Activated gamma-delta T cell treated with anti-CD3 and anti-CD28 coated beads, Interleukin-2, amount 50 U/mL, for 16 hours (primary cell): ENCODE data around the gene SDF4.

ENCODE experiments used
- DNase-seq: peaks from one replicate; pipeline ENCODE4 v3.0.0-alpha.2; 2020; ENCODE audit warnings: low read depth

Gene SDF4

GRCh38 chr1:1242461-1243265, 10.9 kb upstream of the SDF4 start:
- DNase-seq = no peak

- no peak for DNase-seq
These were observed 9.9 kb upstream of the SDF4 start for GRCh38 chr1:1241588-1242219.

DNA sequence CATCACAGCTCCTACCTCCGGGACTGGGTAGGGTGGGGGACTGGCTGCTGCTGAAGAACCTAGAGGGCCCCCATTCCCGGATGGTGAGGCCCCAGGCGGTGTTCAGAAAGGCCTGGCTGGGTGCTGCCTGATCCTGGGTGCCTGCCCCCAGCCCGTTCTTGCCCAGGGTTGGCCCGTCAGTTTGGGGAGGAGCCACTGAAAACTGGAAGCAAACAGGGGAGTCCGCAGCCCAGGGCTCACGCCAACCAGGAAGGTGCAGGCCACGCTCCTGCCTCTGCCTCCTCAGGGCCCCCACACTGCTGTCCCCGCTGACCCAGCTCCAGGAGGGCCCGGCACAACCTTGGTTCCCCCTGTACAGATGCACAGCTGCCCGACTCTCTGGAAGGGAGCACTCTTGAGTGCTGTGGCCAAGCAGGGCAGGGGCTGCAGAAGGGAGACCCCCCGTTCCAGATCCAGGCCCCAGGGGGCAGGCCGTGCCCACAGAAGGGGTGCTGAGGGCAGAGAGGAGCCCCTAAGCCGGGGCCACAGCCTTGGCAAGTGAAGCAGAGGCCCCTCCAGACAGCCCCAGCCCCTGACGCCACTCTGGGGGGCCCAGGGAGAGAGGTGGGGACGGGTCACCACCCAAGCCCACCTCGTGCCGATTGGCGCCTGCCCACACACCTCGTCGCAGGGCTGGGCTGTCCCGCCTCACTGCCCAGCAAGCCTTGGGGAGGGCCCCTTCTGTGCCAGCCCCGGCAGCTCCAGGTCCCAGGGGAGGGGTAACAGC, 9.2 kb upstream of the SDF4 start:
- no peak for DNase-seq

DNA sequence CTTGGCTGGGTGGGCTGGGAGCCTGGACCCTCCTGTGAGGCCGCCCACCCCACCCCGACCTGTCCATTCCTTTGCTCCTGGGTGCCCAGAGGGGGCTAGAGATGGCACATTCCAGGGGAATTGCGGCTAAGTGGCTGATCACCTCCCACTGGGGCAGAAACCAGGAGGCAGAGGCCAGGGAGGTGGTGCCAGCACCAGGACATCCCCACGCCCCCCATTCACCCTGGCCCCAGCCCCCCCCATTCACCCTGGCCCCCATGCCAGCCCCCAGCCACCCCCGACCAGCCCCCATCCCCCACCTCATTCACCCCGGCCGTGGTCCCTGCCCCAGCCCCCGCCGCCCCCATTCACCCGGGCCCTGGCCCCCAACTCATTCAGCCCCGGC, 8.5 kb upstream of the SDF4 start:
- DNase-seq = no peak

- DNase-seq = no peak
These were observed 8.0 kb upstream of the SDF4 start for GRCh38 chr1:1239614-1240347.

DNA sequence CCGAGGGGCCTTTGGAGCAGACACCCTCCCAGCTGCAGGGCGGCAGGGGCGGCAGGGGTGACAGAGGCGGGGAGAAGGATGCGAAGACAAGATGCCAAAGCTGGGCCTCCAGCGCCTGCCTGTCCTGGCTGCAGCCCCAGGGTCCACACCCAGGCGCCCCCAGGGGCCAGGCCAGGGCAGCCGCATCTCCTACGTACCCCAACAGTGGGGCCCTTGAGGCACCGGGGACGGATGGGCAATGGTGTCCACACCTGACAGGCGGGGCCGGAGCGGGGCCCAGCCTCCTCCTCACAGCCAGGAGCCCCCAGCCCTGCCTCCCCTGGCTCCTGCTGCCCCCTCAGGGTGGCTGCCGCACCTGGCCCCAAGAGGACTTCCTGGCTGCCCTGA, 7.4 kb upstream of the SDF4 start:
- no peak for DNase-seq

DNA sequence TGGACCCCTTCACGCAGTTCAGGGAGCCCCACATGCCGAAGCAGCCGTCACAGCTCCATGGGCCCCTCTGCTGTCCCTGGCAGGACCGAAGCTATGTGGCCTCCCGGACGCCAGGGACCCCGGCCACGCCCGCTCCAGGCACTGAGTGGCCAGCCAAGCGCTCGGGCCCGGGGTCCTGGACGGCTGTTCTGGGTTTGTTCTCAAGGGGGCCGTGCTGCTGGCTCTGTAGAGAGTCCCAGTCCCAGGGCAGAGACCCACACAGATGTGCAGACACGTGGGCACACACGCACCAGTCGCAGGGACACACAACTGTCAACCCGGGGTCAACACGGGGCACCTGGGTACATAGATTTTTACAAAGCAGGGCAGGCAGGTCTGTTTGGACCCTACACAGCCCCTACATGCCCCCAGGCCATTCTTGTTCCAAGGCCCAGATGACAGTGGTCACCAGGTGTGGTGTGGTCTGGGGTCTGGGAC, 6.9 kb upstream of the SDF4 start:
- no peak for DNase-seq

DNA sequence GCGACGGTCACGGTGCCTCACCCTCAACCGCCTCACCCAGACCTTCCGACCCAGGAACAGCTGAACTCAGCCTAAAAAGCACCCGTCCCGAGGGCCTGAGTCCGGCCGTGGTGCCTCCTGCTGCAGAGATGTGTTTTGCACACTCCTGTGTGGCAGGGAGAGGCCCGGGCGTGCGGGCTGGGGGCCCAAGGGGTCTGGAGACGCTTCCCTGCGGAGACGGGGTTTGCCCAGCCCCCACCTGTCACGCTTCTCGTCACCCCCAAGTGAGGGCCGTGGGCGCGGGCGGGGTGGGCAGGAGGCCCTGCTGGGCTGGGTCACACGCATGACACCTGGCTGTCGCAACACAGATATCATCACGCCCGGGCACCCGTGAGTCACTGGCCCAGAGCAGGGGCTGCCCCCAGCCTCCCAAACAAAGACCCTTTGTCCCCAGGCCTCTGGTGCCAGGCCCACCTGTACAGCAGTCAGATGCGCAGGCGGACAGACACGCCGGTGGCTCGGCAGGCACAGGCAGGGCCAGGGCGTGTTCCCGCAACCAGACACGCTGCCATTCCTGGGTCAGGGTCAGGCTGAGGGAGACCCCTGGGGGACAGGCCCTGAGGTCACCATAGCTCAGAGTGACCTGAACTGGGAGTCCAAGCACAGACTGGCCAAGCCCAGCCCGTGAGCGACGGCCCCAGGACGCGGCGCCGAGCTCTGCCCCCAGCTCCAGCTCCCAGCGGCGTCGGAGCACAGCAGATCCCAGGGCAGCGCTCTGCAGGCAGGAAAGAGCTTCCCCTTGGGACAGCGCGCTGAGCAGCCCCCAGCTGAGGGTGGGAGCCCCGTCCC, 6.3 kb upstream of the SDF4 start:
- no peak for DNase-seq

GRCh38 chr1:1236945-1237873, 5.4 kb upstream of the SDF4 start:
- no peak for DNase-seq

GRCh38 chr1:1236176-1236763, 4.5 kb upstream of the SDF4 start:
- DNase-seq = no peak

- DNase-seq = no peak
These were observed 3.4 kb upstream of the SDF4 start for GRCh38 chr1:1235016-1235744.

- DNase-seq = no peak
These were observed 2.5 kb upstream of the SDF4 start for GRCh38 chr1:1234180-1234808.

GRCh38 chr1:1233567-1233892, 1.7 kb upstream of the SDF4 start:
- DNase-seq = no peak

DNA sequence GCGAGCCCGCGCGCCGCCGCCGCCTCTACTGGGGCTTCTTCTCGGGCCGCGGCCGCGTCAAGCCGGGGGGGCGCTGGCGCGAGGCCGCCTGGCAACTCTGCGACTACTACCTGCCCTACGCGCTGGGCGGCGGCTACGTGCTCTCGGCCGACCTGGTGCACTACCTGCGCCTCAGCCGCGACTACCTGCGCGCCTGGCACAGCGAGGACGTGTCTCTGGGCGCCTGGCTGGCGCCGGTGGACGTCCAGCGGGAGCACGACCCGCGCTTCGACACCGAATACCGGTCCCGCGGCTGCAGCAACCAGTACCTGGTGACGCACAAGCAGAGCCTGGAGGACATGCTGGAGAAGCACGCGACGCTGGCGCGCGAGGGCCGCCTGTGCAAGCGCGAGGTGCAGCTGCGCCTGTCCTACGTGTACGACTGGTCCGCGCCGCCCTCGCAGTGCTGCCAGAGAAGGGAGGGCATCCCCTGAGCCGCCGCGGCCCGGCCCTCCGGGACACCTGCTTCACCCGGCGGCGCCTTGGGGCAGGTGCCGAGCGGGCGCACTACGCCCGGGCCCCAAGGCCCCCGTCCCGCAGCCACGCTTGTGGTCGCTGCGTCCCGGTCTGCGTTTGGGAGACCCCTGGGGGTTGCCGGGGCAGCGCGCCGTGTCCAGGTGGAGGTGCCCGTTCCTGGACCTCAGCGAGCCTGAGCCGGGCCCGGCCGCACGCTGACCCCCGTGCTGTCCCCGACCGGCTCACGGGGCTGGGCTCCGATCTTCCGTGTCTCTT, 1.2 kb upstream of the SDF4 start:
- DNase-seq = no peak

DNA sequence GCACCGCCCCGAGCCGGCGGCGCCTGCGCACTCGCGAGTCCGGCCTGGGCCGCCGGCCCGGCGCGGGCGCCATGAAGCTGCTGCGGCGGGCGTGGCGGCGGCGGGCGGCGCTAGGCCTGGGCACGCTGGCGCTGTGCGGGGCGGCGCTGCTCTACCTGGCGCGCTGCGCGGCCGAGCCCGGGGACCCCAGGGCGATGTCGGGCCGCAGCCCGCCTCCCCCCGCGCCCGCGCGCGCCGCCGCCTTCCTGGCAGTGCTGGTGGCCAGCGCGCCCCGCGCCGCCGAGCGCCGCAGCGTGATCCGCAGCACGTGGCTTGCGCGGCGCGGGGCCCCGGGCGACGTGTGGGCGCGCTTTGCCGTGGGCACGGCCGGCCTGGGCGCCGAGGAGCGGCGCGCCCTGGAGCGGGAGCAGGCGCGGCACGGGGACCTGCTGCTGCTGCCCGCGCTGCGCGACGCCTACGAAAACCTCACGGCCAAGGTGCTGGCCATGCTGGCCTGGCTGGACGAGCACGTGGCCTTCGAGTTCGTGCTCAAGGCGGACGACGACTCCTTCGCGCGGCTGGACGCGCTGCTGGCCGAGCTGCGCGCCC, 501 bp upstream of the SDF4 start, which contains the start of gene B3GALT6:
Gene B3GALT6, plus strand, starts transcription at position 30 of the 588 bp plus-strand sequence. Its CDS starts 42 bp downstream, at position 72.
- DNase-seq = no peak

DNA sequence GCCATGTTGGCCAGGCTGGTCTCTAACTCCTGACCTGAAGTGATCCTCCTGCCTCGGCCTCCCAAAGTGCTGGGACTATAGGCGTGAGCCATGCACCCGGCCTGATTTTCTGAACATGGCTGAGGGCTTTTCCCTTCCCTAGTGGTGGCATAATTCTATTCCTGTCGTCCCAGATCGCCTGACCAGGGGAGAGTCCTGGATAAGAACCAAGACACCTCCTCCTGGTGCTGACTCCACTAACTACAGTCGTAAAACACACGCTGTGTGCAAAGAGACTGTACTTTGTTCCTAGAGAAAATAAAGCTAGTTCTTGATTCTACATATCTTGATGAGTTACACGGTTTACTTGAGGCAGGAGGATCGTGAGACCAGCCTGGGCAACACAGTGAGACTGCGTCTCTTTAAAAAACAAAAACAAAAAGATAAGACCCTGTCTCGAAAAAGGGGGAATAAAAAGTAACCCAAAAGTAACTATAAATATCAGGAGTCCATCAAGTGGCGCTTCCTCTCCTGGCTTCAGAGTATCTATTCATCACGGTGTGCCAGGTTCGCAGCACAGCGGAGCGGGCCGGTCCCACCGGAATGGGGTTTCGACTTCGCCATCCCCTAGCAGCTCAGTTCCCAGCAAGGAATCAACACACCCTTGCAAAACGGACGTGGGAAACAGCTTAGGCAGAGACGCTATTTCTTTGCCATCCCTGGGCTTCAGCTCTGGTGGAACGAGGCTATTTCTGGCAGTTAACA, 973 bp downstream of the SDF4 start:
- no peak for DNase-seq

DNA sequence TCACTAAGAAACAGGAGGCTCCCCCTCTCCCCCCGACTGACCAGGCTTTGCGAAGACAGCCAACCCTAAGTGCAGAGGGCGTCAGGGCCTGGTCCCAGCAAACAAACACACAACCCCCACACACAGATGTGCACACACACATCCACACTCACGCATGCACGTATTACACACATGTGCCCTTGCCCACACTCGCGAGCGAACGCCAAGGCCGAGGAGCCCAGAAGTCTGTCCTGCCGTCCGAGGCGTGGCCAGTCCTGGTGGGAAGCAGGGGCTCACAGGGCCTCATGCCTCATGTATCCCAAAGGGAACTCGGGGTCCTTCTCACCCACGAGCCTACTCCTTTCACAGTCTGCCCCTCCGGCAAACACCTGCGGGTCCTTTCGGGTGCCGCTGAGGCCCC, 2.0 kb downstream of the SDF4 start:
- no peak for DNase-seq
